H9 (cell line): Measurements from ENCODE around the gene PRSS22. TPM values are rescaled to one million over a fixed set of nuclear protein-coding genes. Genes with fewer than 3 reads are reported as not detected.

ENCODE experiments used
- DNase-seq: peaks from one replicate; pipeline ENCODE4 v3.0.0-alpha.2; 2017
- H2AFZ ChIP-seq: one replicate; pipeline ENCODE4 v1.6.1; 2013; ENCODE audit warnings: mild to moderate bottlenecking, low read length, control low read depth, moderate library complexity
- H2AK5ac ChIP-seq: 2 replicates; pipeline ENCODE4 v1.6.1; 2013; ENCODE audit warnings: low read length, control low read depth, mixed read lengths; ENCODE audit not compliant: insufficient read length
- H2BK120ac ChIP-seq: one replicate; pipeline ENCODE4 v1.6.1; 2013; ENCODE audit warnings: low read depth, mild to moderate bottlenecking, low read length, control low read depth, inconsistent platforms; ENCODE audit not compliant: poor library complexity, severe bottlenecking
- H2BK12ac ChIP-seq: 2 replicates; pipeline ENCODE4 v1.6.1; 2013; ENCODE audit warnings: low read length, control low read depth, mixed read lengths, low read depth; ENCODE audit not compliant: insufficient read length
- H2BK15ac ChIP-seq: 2 replicates; pipeline ENCODE4 v1.6.1; 2013; ENCODE audit warnings: low read depth, low read length, control low read depth
- H2BK20ac ChIP-seq: one replicate; pipeline ENCODE4 v1.6.1; 2013; ENCODE audit warnings: low read depth, mild to moderate bottlenecking, low read length, control low read depth, inconsistent platforms; ENCODE audit not compliant: poor library complexity, severe bottlenecking
- H2BK5ac ChIP-seq: 2 replicates; pipeline ENCODE4 v1.6.1; 2013; ENCODE audit warnings: low read length, control low read depth, mixed read lengths; ENCODE audit not compliant: insufficient read length
- H3K14ac ChIP-seq: 2 replicates; pipeline ENCODE4 v1.6.1; 2013; ENCODE audit warnings: low read length, control low read depth; ENCODE audit not compliant: insufficient read depth
- H3K18ac ChIP-seq: 2 replicates; pipeline ENCODE4 v1.6.1; 2013; ENCODE audit warnings: low read depth, mild to moderate bottlenecking, mixed read lengths, low read length, control low read depth; ENCODE audit not compliant: insufficient read length
- H3K23ac ChIP-seq: 2 replicates; pipeline ENCODE4 v1.6.1; 2013; ENCODE audit warnings: low read length, control low read depth, mixed read lengths, low read depth; ENCODE audit not compliant: insufficient read length
- H3K23me2 ChIP-seq: 2 replicates; pipeline ENCODE4 v1.6.1; 2013; ENCODE audit warnings: low read depth, mild to moderate bottlenecking, mixed read lengths, low read length, control low read depth; ENCODE audit not compliant: insufficient read length, poor library complexity, severe bottlenecking
- H3K27ac ChIP-seq: 2 replicates; pipeline ENCODE4 v1.5.1; 2013; ENCODE audit warnings: low read length, control low read depth, mixed read lengths, low read depth; ENCODE audit not compliant: insufficient read length
- H3K27me3 ChIP-seq: 2 replicates; pipeline ENCODE4 v1.6.1; 2013; ENCODE audit warnings: low read length, control low read depth, inconsistent platforms; ENCODE audit not compliant: insufficient read depth
- H3K4ac ChIP-seq: 2 replicates; pipeline ENCODE4 v1.6.1; 2013; ENCODE audit warnings: low read depth, mild to moderate bottlenecking, control low read depth, inconsistent platforms, low read length, moderate library complexity
- H3K4me1 ChIP-seq: 2 replicates; pipeline ENCODE4 v1.6.1; 2013; ENCODE audit warnings: low read length, control low read depth, inconsistent platforms; ENCODE audit not compliant: insufficient read depth
- H3K4me2 ChIP-seq: 2 replicates; pipeline ENCODE4 v1.6.1; 2013; ENCODE audit warnings: low read length, control low read depth, mixed read lengths; ENCODE audit not compliant: insufficient read length, insufficient read depth
- H3K56ac ChIP-seq: 2 replicates; pipeline ENCODE4 v1.6.1; 2013; ENCODE audit warnings: low read depth, mild to moderate bottlenecking, mixed read lengths, low read length, control low read depth; ENCODE audit not compliant: insufficient read length
- H3K79me1 ChIP-seq: 2 replicates; pipeline ENCODE4 v1.6.1; 2013; ENCODE audit warnings: low read depth, mild to moderate bottlenecking, moderate library complexity, low read length, control low read depth, inconsistent platforms; ENCODE audit not compliant: insufficient read depth, poor library complexity, severe bottlenecking
- H3K79me2 ChIP-seq: 2 replicates; pipeline ENCODE4 v1.6.1; 2013; ENCODE audit warnings: low read length, control low read depth, inconsistent platforms; ENCODE audit not compliant: insufficient read depth
- H3K9ac ChIP-seq: 2 replicates; pipeline ENCODE4 v1.6.1; 2013; ENCODE audit warnings: low read length, control low read depth, mixed read lengths; ENCODE audit not compliant: insufficient read length; ENCODE audit errors: extremely low read depth
- H3K9me3 ChIP-seq: one replicate; pipeline ENCODE4 v1.6.1; 2013; ENCODE audit warnings: low read depth, low read length, inconsistent platforms; ENCODE audit not compliant: control insufficient read depth
- H3T11ph ChIP-seq: one replicate; pipeline ENCODE4 v1.6.1; 2013; ENCODE audit warnings: mild to moderate bottlenecking, low read length, control low read depth, inconsistent platforms
- H4K20me1 ChIP-seq: one replicate; pipeline ENCODE4 v1.6.1; 2013; ENCODE audit not compliant: control insufficient read depth, insufficient read length, insufficient read depth
- H4K5ac ChIP-seq: 2 replicates; pipeline ENCODE4 v1.6.1; 2013; ENCODE audit warnings: low read depth, mild to moderate bottlenecking, mixed read lengths, low read length, control low read depth; ENCODE audit not compliant: insufficient read length
- H4K8ac ChIP-seq: replicated peaks from 2 replicates; pipeline ENCODE4 v1.6.1; 2013; ENCODE audit warnings: low read length, control low read depth, mixed read lengths, low read depth; ENCODE audit not compliant: insufficient read length
- H4K91ac ChIP-seq: 2 replicates; pipeline ENCODE4 v1.6.1; 2013; ENCODE audit warnings: low read depth, mild to moderate bottlenecking, moderate library complexity, mixed read lengths, low read length, control low read depth; ENCODE audit not compliant: insufficient read length
- H3K27ac Mint-ChIP-seq, 3 experiments: 2 replicates in 2 of 3; 3 replicates in 1 of 3; pipeline ENCODE4 v1.8.0; 2020 to 2021; ENCODE audit warnings: mixed read lengths in 3 of 3, mild to moderate bottlenecking in 1 of 3, moderate library complexity in 1 of 3
- H3K27me3 Mint-ChIP-seq: 2 replicates; pipeline ENCODE4 v1.8.0; 2021; ENCODE audit warnings: low read depth, mild to moderate bottlenecking, moderate library complexity, mixed read lengths
- H3K36me3 Mint-ChIP-seq, 3 experiments: 2 replicates in 2 of 3; 3 replicates in 1 of 3; pipeline ENCODE4 v1.8.0; 2020 to 2021; ENCODE audit warnings: low read depth in 3 of 3, mixed read lengths in 3 of 3; ENCODE audit not compliant: insufficient read depth in 1 of 3
- H3K4me1 Mint-ChIP-seq, 2 experiments: 2 replicates each; pipeline ENCODE4 v1.8.0; 2020; ENCODE audit warnings: mixed read lengths in 2 of 2
- H3K4me3 Mint-ChIP-seq, 2 experiments: 2 replicates in 1 of 2; 3 replicates in 1 of 2; pipeline ENCODE4 v1.8.0; 2020 to 2021; ENCODE audit warnings: mild to moderate bottlenecking in 2 of 2, mixed read lengths in 2 of 2, moderate library complexity in 1 of 2
- H3K9me3 Mint-ChIP-seq, 2 experiments: 2 replicates in 1 of 2; 3 replicates in 1 of 2; pipeline ENCODE4 v1.8.0; 2020; ENCODE audit warnings: mild to moderate bottlenecking in 2 of 2, mixed read lengths in 2 of 2, moderate library complexity in 1 of 2
- CTCF ChIP-seq: fragments of 200-600 bp; sonication (generic); conservative IDR thresholded peaks from 3 replicates; pipeline ENCODE4 v1.8.0; 2021; ENCODE audit warnings: antibody characterized with exemption, mild to moderate bottlenecking
- WGBS: extraction: QIAGEN DNeasy Blood & Tissue Kit; methylation state at CpG from one replicate; pipeline ENCODE4 v1.1.7; 2013; ENCODE audit warnings: missing lambda C conversion rate, low lambda C conversion rate, mixed read lengths; ENCODE audit not compliant: insufficient read length; ENCODE audit errors: extremely low coverage; 5-methylcytosine and 5-hydroxymethylcytosine counted together
- total RNA-seq: library from RNA; stranded (reverse); gene quantifications from 2 replicates; pipeline ENCODE4 v1.2.1, GENCODE V29; 2021

Gene PRSS22
- total RNA-seq, 1 experiment from 2014 or later = 1.9 TPM

GRCh38 chr16:2841606-2842339, 16.2 kb downstream of the PRSS22 start:
- Mint-ChIP-seq H3K27me3 (peaks cover 13% of the 10 kb centered on the region), H3K36me3 (no peaks in the 10 kb centered on the region), H3K4me1 (peaks cover 7 to 14% of the 10 kb centered on the region in 2 experiments), H3K9me3 (peaks cover 3% of the 10 kb centered on the region in 2 experiments; a peak in 4 of 5 replicates), H3K27ac (no peak overlapping the region), H3K4me3 (no peak overlapping the region)
- Histone ChIP-seq H3K9me3 (no peaks in the 10 kb centered on the region), H3K4me1 (0 out of 2 replicates have a peak, but pooled peaks cover 3% of the 10 kb centered on the region), H4K20me1 (no peaks in the 10 kb centered on the region), H2BK12ac (no peak overlapping the region), H3T11ph (no peak overlapping the region), H3K23ac (no peak overlapping the region), H3K27me3 (no peaks in the 10 kb centered on the region; the same call in 1 of the 2 replicates), H3K14ac (no peak overlapping the region), H3K4ac (no peak overlapping the region), H3K9ac (no peak overlapping the region), H3K18ac (no peak overlapping the region), H2AFZ (no peak overlapping the region), H3K23me2 (no peaks in the 10 kb centered on the region), H3K56ac (no peak overlapping the region), H2AK5ac (no peak overlapping the region), H2BK5ac (no peak overlapping the region), H4K5ac (no peak overlapping the region), H4K91ac (no peak overlapping the region), H3K79me1 (no peaks in the 10 kb centered on the region), H2BK20ac (no peak overlapping the region), H2BK15ac (no peak overlapping the region), H4K8ac (no peak overlapping the region), H2BK120ac (no peak overlapping the region), H3K79me2 (no peaks in the 10 kb centered on the region), H3K4me2 (no peak overlapping the region), H3K27ac (no peak overlapping the region)
- TF ChIP-seq CTCF = no peak
- WGBS = no CpG with 5 or more reads among the region's 18 CpGs
- no peak for DNase-seq
